ENCODE data around the gene ADIG.

Gene ADIG

DNA sequence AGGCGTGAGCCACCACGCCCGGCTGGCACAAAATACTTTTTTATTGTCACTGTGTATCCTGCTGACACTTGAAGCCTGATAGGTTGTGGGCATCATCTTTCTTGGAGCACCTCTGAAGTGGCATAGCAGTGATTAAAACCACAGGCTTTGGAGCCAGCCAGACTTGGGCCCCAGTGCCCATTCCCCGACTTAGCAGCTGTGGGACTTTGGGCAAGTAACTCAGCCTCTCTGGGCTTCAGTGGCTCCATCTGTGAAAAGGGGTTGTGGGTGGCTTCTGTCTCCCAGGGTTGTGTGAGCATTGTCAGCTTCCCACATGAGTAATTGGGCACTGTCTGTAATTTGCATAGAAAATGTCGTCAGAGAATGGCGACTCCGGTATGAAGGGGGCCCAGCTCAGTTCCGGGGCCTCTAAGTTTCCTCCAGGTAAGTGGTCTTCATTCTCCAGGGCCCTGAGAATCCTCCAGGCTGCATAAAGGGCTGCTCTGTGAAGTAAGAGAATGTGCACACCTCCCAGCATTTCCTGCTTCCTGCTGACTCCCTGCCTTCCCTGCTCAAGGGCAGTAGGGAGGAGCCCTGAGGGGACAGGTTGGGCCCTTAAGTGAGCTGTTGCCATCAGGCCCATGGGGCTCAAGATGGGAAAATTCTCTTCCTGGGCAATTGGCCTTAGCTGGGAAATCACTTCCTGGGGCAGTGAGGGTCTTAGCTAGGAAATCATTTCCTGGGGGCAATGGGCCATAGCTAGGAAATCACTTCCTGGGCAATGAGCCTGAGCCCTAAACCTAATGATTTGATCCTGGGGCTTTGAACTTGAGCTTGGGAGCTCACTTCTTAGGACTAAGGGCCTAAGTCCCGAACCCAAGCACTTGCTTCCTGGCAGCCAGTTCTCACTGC is 47.8 kb downstream of the ADIG start:
- Histone ChIP-seq H3K4me1 (peaks cover 2% of the 10 kb centered on the region), H4K20me1 (no peaks in the 10 kb centered on the region), H3K27me3 (no peaks in the 10 kb centered on the region), H3K4me3 (no peak overlapping the region), H3K4me2 (no peak overlapping the region), H3K27ac (no peak overlapping the region), H3K36me3 (no peaks in the 10 kb centered on the region), H3K9me3 (no peaks in the 10 kb centered on the region), H3K9ac (no peak overlapping the region)
- no peak for TF ChIP-seq Cebpa-rat (IDR thresholded peaks at IDR 0.05)

DNA sequence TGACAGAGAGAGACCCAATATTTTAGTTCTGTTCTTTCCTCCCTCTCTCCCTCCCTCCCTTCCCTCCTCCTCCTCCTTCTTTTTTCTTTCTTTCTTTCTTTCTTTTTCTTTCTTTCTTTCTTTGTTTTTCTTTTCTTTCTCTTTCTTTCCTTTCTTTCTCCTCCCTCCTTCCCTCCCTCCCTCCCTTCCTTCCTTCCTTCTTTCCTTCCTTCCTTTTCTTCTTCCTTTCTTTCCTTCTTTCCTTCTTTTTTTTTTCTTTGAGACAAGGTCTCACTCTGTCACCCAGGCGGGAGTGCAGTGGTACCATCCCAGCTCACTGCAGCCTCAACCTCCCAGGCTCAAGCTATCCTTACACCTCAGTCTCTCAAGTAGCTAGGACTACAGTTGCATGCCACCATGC is 49.0 kb downstream of the ADIG start:
- Histone ChIP-seq H3K9me3 (no peaks in the 10 kb centered on the region), H3K27ac (no peak overlapping the region), H3K36me3 (no peaks in the 10 kb centered on the region), H3K4me3 (no peak overlapping the region), H3K4me1 (peaks cover 11% of the 10 kb centered on the region), H3K9ac (no peak overlapping the region), H3K4me2 (no peak overlapping the region), H4K20me1 (no peaks in the 10 kb centered on the region), H3K27me3 (no peaks in the 10 kb centered on the region)
- no peak for TF ChIP-seq Cebpa-rat (IDR thresholded peaks at IDR 0.05)

DNA sequence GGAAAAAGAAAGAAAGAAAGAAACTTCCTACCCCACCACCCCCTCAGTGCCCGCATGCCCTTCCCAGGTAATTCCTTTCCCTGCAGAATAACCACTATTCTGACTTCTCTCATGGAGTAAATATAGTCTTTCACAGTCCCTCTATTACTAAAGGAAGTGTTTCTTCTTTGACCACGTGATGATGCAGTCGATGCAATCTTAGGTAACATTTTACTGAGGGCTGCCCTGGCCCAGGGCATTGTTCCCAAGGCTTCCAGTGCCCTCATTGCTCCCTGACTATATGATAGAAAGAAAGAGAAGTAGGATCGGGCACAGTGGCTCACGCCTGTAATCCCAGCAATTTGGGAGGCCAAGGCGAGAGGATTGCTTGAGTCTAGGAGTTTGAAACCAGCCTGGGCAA is 49.7 kb downstream of the ADIG start:
- Histone ChIP-seq H3K4me1 (peaks cover 11% of the 10 kb centered on the region), H4K20me1 (no peaks in the 10 kb centered on the region), H3K4me3 (no peak overlapping the region), H3K36me3 (no peaks in the 10 kb centered on the region), H3K27me3 (no peaks in the 10 kb centered on the region), H3K9me3 (no peaks in the 10 kb centered on the region), H3K9ac (no peak overlapping the region), H3K4me2 (no peak overlapping the region), H3K27ac (no peak overlapping the region)
- no peak for TF ChIP-seq Cebpa-rat (IDR thresholded peaks at IDR 0.05)

DNA sequence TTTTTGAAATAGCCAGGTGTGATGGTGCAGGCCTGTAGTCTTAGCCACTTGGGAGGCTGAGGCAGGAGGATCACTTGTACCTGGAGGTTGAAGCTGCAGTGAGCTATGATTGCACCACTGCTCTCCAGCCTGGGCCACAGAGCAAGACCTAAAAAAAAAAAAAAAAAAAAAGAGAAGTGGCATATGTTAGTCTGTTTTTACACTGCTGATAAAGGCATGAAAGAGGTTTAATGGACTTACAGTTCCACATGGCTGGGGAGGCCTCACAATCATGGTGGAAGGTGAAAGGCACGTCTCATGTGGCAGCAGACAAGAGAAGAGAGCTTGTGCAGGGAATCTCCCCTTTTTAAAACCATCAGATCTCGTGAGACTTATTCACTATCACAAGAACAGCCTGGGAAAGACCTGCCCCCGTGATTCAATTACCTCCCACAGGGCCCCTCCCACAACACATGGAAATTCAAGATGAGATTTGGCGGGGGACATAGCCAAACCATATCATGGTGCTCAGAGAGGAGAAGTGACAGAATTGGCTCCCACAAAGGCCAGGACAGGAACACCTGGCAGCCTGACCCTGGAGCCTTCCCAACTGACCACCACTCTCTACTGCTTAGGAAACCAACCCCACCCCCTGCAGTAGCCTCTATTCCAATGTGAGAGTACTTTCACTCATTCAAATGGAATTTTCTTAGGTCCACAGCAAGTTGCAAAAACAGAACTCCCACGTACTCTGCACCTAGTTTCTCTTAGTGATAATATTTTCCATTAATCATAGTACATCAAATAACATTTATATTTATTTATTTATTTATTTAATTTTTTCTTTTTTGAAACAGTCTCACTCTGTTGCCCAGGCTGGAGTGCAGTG is 50.4 kb downstream of the ADIG start:
- Histone ChIP-seq H3K9me3 (no peaks in the 10 kb centered on the region), H3K4me2 (no peak overlapping the region), H3K4me1 (peaks cover 11% of the 10 kb centered on the region), H4K20me1 (no peaks in the 10 kb centered on the region), H3K4me3 (no peak overlapping the region), H3K36me3 (no peaks in the 10 kb centered on the region), H3K27me3 (no peaks in the 10 kb centered on the region), H3K9ac (no peak overlapping the region), H3K27ac (no peak overlapping the region)
- no peak for TF ChIP-seq Cebpa-rat (IDR thresholded peaks at IDR 0.05)

DNA sequence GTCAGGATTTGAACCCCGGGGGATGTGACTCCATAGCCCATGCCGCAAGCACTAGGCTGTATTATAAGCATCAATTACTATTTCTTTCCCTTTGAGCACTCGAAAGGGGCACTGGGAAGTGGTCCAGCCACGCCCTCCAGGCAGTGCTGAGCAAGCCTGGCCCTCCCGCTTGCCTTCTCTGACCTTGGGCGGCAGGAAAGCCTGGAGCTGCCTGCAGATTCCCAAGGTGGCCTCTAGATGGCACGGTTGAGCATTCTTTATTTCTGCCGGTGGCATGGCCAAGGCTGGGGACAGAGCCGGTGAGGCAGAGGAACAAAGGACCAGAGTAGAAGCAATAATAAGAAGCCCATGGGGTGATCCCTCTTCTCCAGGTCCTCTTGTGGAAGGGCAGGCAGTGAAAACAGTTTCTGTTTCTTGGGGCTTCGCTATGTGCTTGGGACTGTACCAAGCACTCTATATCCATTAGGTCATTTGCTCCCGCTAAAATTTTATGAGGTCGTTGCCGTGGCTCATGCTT is 52.6 kb downstream of the ADIG start:
- Histone ChIP-seq H3K4me1 (peaks cover 11% of the 10 kb centered on the region), H3K27ac (no peak overlapping the region), H3K27me3 (no peaks in the 10 kb centered on the region), H3K4me3 (no peak overlapping the region), H3K9me3 (no peaks in the 10 kb centered on the region), H3K9ac (no peak overlapping the region), H4K20me1 (no peaks in the 10 kb centered on the region), H3K4me2 (peak overlapping the region; percentile 39; the same call in 1 of the 2 replicates), H3K36me3 (no peaks in the 10 kb centered on the region)
- TF ChIP-seq Cebpa-rat (IDR thresholded peaks at IDR 0.05): no peak

DNA sequence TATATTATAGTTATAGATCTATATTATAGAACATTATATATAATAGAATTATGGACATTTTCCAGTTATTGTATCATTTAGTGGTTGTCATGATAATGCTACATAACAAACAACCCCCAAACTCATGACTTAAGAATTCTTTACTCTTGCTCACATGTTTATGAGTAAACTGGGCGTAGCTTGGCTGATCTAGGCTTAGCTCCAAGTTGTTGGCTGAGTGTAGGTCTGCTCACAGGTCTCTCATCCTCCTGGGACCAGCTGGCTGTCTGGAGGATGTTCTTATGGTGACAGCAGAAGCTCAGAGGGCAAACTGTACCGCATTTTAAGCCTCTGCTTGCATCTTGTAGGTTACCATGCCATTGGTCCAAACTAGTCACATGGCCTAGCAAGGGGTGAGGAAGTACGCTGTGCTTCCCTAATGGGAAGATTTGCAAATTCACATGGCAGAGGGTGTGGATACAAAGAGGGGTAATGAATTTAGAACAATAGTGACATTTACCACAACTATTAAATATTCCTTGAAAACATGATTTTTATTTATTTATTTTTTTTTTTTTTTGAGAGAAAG is 54.8 kb downstream of the ADIG start:
- Histone ChIP-seq H3K4me2 (no peak overlapping the region), H3K4me3 (no peak overlapping the region), H3K27ac (no peak overlapping the region)

More for the DNA sequence above, 54.8 kb downstream of the ADIG start:
- no peaks in the 10 kb centered on the region for H4K20me1 ChIP-seq
- H3K27me3 ChIP-seq: no peaks in the 10 kb centered on the region
- no peaks in the 10 kb centered on the region for H3K9me3 ChIP-seq
- H3K9ac ChIP-seq: no peak overlapping the region
- no peaks in the 10 kb centered on the region for H3K36me3 ChIP-seq
- TF ChIP-seq Cebpa-rat (IDR thresholded peaks at IDR 0.05): no peak
- H3K4me1 ChIP-seq: peaks cover 11% of the 10 kb centered on the region
